ENCODE data around the gene FZR1.
A peak's percentile ranks its signal among the peaks of the same experiment; 100 is the strongest.
"Not testable (repeated sequence)": the region's sequence is repeated elsewhere in the genome, so short reads cannot be mapped to it uniquely, and the experiment has no call there.

Gene FZR1

DNA sequence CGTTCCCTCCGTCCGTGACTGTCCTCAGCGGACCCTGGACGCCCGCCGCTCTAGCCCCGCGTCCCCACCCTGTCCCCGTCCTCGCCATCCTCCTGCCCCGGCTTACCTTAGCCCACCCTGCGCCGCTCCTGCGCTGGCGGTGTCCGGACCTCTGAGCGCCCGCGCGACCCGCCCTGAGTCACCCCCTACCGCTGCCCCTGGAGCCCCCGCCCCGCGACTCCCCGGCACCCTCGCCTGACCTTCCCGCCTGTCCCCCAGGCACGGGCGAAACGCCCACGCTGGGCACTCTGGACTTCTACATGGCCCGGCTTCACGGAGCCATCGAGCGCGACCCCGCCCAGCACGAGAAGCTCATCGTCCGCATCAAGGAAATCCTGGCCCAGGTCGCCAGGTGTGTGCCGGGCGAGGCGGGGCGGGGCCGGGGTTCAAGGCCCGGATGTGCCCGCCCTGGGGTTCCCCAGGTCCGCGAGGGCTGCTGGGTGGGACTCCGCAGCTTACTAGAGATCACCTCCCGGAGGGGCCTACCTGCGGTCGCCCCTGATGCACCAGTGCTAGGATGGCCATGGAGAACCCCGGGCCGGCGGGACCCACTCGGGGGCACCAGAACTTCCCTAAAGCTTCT lies 71.7 kb downstream of the FZR1 start:
- Mint-ChIP-seq H3K36me3 (ENCODE audit: low read depth) (peaks cover 6% of the 10 kb centered on the region), H3K9me3 (no peaks in the 10 kb centered on the region), H3K27ac (no peak overlapping the region), H3K4me1 (peaks cover 7% of the 10 kb centered on the region), H3K4me3 (no peak overlapping the region), H3K27me3 (no peaks in the 10 kb centered on the region)
- ATAC-seq (no peak), DNase-seq (no peak)

DNA sequence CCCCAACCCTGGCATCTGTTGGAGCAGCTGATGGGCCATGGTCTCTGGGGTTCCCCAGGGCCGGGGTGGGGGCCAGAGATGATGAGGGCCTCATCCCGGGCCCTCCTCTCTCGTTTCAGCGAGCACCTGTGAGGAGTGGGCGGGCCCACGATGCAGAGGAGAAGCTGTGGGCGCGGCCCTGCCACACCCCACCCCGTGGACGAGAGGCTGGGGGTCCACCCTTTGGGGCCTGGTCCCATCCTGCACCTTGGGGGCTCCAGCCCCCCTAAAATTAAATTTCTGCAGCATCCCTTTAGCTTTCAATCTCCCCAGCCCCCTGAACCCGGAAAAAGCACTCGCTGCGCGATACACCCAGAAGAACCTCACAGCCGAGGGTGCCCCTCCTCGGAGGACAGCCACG lies 72.3 kb downstream of the FZR1 start:
- H3K4me3 Mint-ChIP-seq = no peak overlapping the region
- no peaks in the 10 kb centered on the region for H3K9me3 Mint-ChIP-seq
- peaks cover 7% of the 10 kb centered on the region for H3K4me1 Mint-ChIP-seq
- peaks cover 6% of the 10 kb centered on the region for H3K36me3 Mint-ChIP-seq (ENCODE audit: low read depth)
- ATAC-seq = no peak
- H3K27me3 Mint-ChIP-seq = no peaks in the 10 kb centered on the region
- DNase-seq = no peak
- H3K27ac Mint-ChIP-seq = no peak overlapping the region

DNA sequence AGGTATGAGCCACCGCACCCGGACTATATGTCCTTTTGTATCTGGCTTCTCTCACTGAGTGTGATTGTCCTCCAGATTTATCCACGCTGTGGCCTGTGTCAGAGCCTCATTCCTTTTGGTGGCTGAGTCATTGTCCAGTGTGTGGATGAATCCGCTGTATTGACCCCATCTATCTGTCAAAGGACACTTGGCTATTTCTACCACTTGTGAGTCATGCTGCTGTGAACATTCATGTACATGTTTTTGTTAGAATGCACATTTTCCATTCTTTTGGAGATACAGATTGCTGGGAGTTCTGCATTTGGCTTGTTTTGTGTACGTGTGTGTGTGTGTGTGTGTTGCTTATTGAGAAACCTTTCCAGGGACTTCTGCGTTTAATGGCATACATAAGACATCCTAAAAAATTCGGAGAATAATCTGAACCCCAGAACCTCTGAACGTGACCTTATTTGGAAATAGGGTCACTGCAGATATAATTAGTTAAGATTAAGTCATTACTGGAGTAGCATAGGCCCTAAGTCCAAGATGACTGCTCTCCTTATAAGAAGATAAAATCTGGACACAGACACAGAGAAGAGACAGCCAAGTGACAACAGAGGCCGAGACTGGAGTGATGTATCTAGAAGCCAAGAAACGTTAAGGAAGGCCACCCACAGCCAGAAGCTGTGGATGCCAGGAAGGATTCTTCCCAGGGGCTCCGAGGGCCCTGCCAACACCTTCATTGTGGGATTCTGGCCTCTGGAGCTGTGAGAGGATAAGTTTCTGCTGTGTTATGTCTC lies 74.2 kb downstream of the FZR1 start:
- no peak overlapping the region for H3K27ac Mint-ChIP-seq
- no peak for DNase-seq
- H3K4me3 Mint-ChIP-seq = no peak overlapping the region
- H3K27me3 Mint-ChIP-seq = no peaks in the 10 kb centered on the region
- H3K9me3 Mint-ChIP-seq = no peaks in the 10 kb centered on the region
- no peak for ATAC-seq
- H3K4me1 Mint-ChIP-seq = no peaks in the 10 kb centered on the region
- peaks cover 1% of the 10 kb centered on the region for H3K36me3 Mint-ChIP-seq (ENCODE audit: low read depth)

GRCh38 chr19:3581792-3582191 lies 75.7 kb downstream of the FZR1 start:
- H3K27ac Mint-ChIP-seq; H3K4me3 Mint-ChIP-seq; DNase-seq; ATAC-seq; H3K9me3 Mint-ChIP-seq; H3K36me3 Mint-ChIP-seq (ENCODE audit: low read depth); H3K27me3 Mint-ChIP-seq; H3K4me1 Mint-ChIP-seq: not testable (repeated sequence)

- H3K4me1 Mint-ChIP-seq; H3K4me3 Mint-ChIP-seq; H3K36me3 Mint-ChIP-seq (ENCODE audit: low read depth); H3K27ac Mint-ChIP-seq; ATAC-seq; H3K27me3 Mint-ChIP-seq; DNase-seq; H3K9me3 Mint-ChIP-seq: not testable (repeated sequence)
Observed at GRCh38 chr19:3584036-3584802, 78.1 kb downstream of the FZR1 start.

DNA sequence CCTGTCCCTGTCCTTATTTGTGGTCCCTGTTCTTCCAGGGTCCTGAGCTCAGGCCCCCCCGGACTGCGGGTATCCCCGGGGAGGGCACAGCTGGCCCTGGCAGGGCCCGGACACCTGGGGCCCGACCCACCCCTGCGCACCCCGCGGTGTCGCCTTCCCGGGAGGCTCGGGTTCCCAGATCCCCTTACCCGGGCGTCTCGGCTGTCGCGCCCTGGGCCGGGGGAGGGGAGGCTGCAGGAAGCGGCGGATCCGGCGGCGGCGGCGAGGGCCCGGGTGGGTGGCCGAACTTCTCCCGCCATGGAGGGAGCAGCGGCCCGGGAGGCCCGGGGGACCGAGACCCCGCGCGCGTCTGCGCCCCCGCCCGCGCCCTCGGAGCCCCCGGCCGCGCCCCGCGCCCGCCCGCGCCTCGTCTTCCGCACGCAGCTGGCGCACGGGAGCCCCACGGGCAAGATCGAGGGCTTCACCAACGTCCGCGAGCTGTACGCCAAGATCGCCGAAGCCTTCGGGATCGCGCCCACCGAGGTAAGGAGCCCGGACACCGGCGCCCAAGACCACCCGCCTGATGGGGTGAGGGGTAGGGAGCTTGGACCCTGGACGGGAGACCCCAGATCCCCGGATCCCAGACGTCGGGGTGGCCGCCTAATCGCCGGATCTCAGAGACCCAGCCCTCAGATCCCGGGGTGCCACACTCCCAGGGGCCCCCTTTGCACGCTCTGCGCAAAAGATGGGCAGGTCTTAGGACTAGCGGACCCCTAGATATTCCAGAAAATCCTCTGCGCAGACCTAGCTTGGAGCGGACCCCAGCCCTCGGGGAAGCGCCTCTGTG lies 79.4 kb downstream of the FZR1 start, which contains the start of gene GIPC3:
Gene GIPC3 (plus strand): TSS at position 178 of the 826 bp plus-strand sequence. CDS start 120 bp downstream, at position 298.
- DNase-seq = no peak

DNA sequence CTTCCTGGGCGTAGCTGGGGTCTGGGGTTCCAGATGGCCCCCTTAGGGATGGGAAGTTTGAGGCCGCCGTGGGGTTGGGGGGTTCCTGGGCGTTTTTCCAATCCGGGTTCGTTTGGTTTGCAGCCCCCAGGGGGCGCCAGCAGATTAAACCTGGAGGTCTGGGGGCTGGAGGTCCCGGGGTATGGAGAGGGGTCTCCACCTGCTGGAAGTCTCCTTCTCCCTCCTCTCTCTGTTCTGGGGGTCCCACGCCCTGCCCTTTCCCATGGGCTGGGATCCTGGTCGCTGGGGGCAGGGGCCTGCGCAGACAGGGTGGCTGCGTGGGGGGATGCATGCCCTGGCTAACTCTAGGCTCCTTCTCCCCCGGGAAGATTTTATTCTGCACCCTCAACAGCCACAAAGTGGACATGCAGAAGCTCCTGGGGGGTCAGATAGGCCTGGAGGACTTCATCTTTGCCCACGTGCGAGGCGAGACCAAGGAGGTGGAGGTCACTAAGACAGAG lies 80.1 kb downstream of the FZR1 start:
- Mint-ChIP-seq H3K4me3 (no peak overlapping the region), H3K27me3 (no peaks in the 10 kb centered on the region), H3K36me3 (ENCODE audit: low read depth) (no peaks in the 10 kb centered on the region), H3K9me3 (no peaks in the 10 kb centered on the region), H3K4me1 (no peaks in the 10 kb centered on the region), H3K27ac (no peak overlapping the region)
- DNase-seq (peak; percentile 68), ATAC-seq (no peak)

More for the DNA sequence above, 79.4 kb downstream of the FZR1 start, which contains the start of gene GIPC3:
- no peak for ATAC-seq
- H3K27me3 Mint-ChIP-seq = no peaks in the 10 kb centered on the region
- no peak within 1 kb of the TSS for H3K27ac Mint-ChIP-seq
- H3K4me1 Mint-ChIP-seq = no peaks in the 10 kb centered on the region
- no peak within 1 kb of the TSS for H3K4me3 Mint-ChIP-seq
- H3K36me3 Mint-ChIP-seq (ENCODE audit: low read depth) = no peaks in the 10 kb centered on the region
- H3K9me3 Mint-ChIP-seq = no peaks in the 10 kb centered on the region

DNA sequence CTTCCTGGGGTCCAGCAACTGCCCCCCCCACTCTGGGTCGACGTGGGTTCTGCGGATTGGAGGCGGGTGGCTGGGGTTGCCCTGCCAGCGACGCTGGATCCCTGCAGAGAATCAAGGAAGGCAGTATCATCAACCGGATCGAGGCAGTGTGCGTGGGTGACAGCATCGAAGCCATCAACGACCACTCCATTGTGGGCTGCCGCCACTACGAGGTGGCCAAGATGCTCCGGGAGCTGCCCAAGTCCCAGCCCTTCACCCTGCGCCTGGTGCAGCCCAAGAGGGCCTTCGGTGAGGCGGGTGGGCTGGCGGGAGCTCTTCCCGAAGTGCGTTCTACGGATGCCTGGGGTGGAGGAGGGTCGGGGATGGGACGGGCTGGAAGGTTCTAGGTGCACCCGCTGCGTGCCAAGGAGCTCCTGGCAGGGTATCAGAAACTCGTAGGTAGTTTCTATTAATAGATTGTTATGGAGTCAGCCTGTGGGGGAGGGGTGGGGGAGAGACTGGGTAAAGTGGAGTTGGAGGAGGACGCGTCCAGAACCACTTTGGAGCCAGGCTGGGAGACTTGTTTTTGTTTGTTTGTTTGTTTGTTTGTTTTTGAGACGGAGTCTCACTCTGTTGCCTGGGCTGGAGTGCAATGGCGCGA lies 80.7 kb downstream of the FZR1 start:
- H3K36me3 Mint-ChIP-seq (ENCODE audit: low read depth) = no peaks in the 10 kb centered on the region
- no peak overlapping the region for H3K27ac Mint-ChIP-seq
- H3K4me1 Mint-ChIP-seq = no peaks in the 10 kb centered on the region
- H3K9me3 Mint-ChIP-seq = no peaks in the 10 kb centered on the region
- DNase-seq (no peak), ATAC-seq (no peak)
- H3K27me3 Mint-ChIP-seq = no peaks in the 10 kb centered on the region
- no peak overlapping the region for H3K4me3 Mint-ChIP-seq
